Liver (tissue), 9 donors: ENCODE data around the gene SELENOP. TPM values are rescaled to one million over a fixed set of nuclear protein-coding genes. Genes with fewer than 3 reads are reported as not detected.
A peak's percentile ranks its signal among the peaks of the same experiment; 100 is the strongest.

Experiments used
- DNase-seq: peaks from one replicate; pipeline ENCODE4 v3.0.0-alpha.2; 2017; ENCODE audit warnings: low spot score
- H3K27ac ChIP-seq, 2 donors: one replicate each; pipeline ENCODE4 v1.7.0; 2013; ENCODE audit warnings: inconsistent platforms in 2 of 2, low read length in 2 of 2, control low read depth in 1 of 2, low read depth in 1 of 2, mild to moderate bottlenecking in 1 of 2
- H3K27me3 ChIP-seq, 4 donors: one replicate each; pipeline versions ENCODE4 v1.6.1 to v1.7.0; 2013; ENCODE audit warnings: low read length in 3 of 4, inconsistent platforms in 1 of 4, mild to moderate bottlenecking in 1 of 4, moderate library complexity in 1 of 4; ENCODE audit not compliant: control insufficient read depth in 4 of 4, insufficient read depth in 4 of 4
- H3K36me3 ChIP-seq, 4 donors: one replicate each; pipeline versions ENCODE4 v1.6.1 to v1.7.0; 2013; ENCODE audit warnings: low read length in 3 of 4, mild to moderate bottlenecking in 3 of 4, low read depth in 1 of 4, moderate library complexity in 1 of 4; ENCODE audit not compliant: control insufficient read depth in 4 of 4, insufficient read depth in 3 of 4
- H3K4me1 ChIP-seq, 4 donors: one replicate each; pipeline versions ENCODE4 v1.6.1 to v1.7.0; 2013; ENCODE audit warnings: low read length in 3 of 4, mild to moderate bottlenecking in 3 of 4, moderate library complexity in 1 of 4; ENCODE audit not compliant: control insufficient read depth in 4 of 4, insufficient read depth in 4 of 4
- H3K4me3 ChIP-seq, 3 donors: one replicate each; pipeline versions ENCODE4 v1.6.1 to v1.7.0; 2013; ENCODE audit warnings: low read length in 3 of 3, control low read depth in 1 of 3, low read depth in 1 of 3, mild to moderate bottlenecking in 1 of 3
- H3K9ac ChIP-seq, 2 donors: one replicate each; pipeline ENCODE4 v1.7.0; 2013; ENCODE audit warnings: low read length in 2 of 2, mild to moderate bottlenecking in 2 of 2, moderate library complexity in 2 of 2, control low read depth in 1 of 2, low read depth in 1 of 2
- H3K9me3 ChIP-seq, 4 donors: one replicate each; pipeline versions ENCODE4 v1.6.1 to v1.7.0; 2013; ENCODE audit warnings: low read length in 3 of 4; ENCODE audit not compliant: control insufficient read depth in 4 of 4
- EGR1 ChIP-seq, 2 donors: IDR thresholded peaks; 2 replicates each; pipeline ENCODE4 v1.6.1; 2016 to 2018; ENCODE audit warnings: antibody characterized with exemption in 2 of 2, low read depth in 2 of 2
- FOXA1 ChIP-seq: IDR thresholded peaks from 2 replicates; pipeline ENCODE4 v1.6.1; 2016; ENCODE audit warnings: antibody characterized with exemption
- FOXA2 ChIP-seq: IDR thresholded peaks from 2 replicates; pipeline ENCODE4 v1.6.1; 2016; ENCODE audit warnings: antibody characterized with exemption
- GABPA ChIP-seq, 2 donors: IDR thresholded peaks in 1 of 2; conservative IDR thresholded peaks in 1 of 2; 2 replicates each; pipeline ENCODE4 v1.6.1; 2016; ENCODE audit warnings: antibody characterized with exemption in 2 of 2, mild to moderate bottlenecking in 1 of 2, moderate library complexity in 1 of 2
- HNF4A ChIP-seq, 2 donors: conservative IDR thresholded peaks; 2 replicates each; pipeline ENCODE4 v1.6.1; 2016; ENCODE audit warnings: antibody characterized with exemption in 2 of 2, mild to moderate bottlenecking in 2 of 2
- HNF4G ChIP-seq: IDR thresholded peaks from 2 replicates; pipeline ENCODE4 v1.6.1; 2016; ENCODE audit warnings: antibody characterized with exemption
- JUND ChIP-seq, 2 donors: IDR thresholded peaks; 2 replicates each; pipeline ENCODE4 v1.6.1; 2016; ENCODE audit warnings: antibody characterized with exemption in 2 of 2
- MAX ChIP-seq: IDR thresholded peaks from 2 replicates; pipeline ENCODE4 v1.6.1; 2016; ENCODE audit warnings: antibody characterized with exemption
- NR2F2 ChIP-seq: IDR thresholded peaks from 2 replicates; pipeline ENCODE4 v1.6.1; 2016; ENCODE audit warnings: antibody characterized with exemption
- RAD21 ChIP-seq, 2 donors: IDR thresholded peaks; 2 replicates each; pipeline ENCODE4 v1.6.1; 2016; ENCODE audit warnings: antibody characterized with exemption in 2 of 2, mild to moderate bottlenecking in 2 of 2
- RXRA ChIP-seq, 2 donors: IDR thresholded peaks; 2 replicates each; pipeline ENCODE4 v1.6.1; 2017 to 2018; ENCODE audit warnings: antibody characterized with exemption in 2 of 2, mild to moderate bottlenecking in 1 of 2
- SP1 ChIP-seq: IDR thresholded peaks from 2 replicates; pipeline ENCODE4 v1.6.1; 2018; ENCODE audit warnings: antibody characterized with exemption, mild to moderate bottlenecking
- TAF1 ChIP-seq: conservative IDR thresholded peaks from 2 replicates; pipeline ENCODE4 v1.6.1; 2016; ENCODE audit warnings: antibody characterized with exemption, mild to moderate bottlenecking
- YY1 ChIP-seq: IDR thresholded peaks from 2 replicates; pipeline ENCODE4 v1.6.1; 2016; ENCODE audit warnings: antibody characterized with exemption, mild to moderate bottlenecking
- WGBS: extraction: QIAGEN DNeasy Blood & Tissue Kit; methylation state at CpG from one replicate; pipeline ENCODE4 v1.1.7; 2013; 5-methylcytosine and 5-hydroxymethylcytosine counted together
- polyA plus RNA-seq, 2 donors: library from polyadenylated mRNA; stranded (reverse) in 1 of 2; unstranded in 1 of 2; fragments of 200-250 nt in 1 of 2; fragments of >200 nt in 1 of 2; fragmentation: Nextera tagmentation in 1 of 2; extraction: Ambion mirVana in 1 of 2; gene quantifications; one replicate each; pipeline versions ENCODE4 v1.2.1 to v1.2.3, GENCODE V29; 2013 to 2015
- total RNA-seq, 2 donors: library from RNA; depleted of rRNA; stranded (reverse); fragments of >200 nt; gene quantifications; one replicate each; pipeline ENCODE4 v1.2.3, GENCODE V29; 2014
- TF ChIP-seq, protein P1 (sequence below): IDR thresholded peaks from 2 replicates; pipeline ENCODE4 v1.6.1; 2016; ENCODE audit warnings: antibody characterized with exemption
- TF ChIP-seq, protein P2 (sequence below): IDR thresholded peaks from 2 replicates; pipeline ENCODE4 v1.6.1; 2016; ENCODE audit warnings: antibody characterized with exemption, mild to moderate bottlenecking
- TF ChIP-seq, protein P3 (sequence below): IDR thresholded peaks from 2 replicates; pipeline ENCODE4 v1.6.1; 2016; ENCODE audit warnings: antibody characterized with exemption
- donor health status: healthy.
- donor health status: healthy.
- donor health status: healthy.
- donor health status: healthy.
- donor health status: healthy.

SELENOP gene
- total and polyA plus RNA-seq, 4 donors, result 880 to 1,788 (median 1,360) TPM

DNA sequence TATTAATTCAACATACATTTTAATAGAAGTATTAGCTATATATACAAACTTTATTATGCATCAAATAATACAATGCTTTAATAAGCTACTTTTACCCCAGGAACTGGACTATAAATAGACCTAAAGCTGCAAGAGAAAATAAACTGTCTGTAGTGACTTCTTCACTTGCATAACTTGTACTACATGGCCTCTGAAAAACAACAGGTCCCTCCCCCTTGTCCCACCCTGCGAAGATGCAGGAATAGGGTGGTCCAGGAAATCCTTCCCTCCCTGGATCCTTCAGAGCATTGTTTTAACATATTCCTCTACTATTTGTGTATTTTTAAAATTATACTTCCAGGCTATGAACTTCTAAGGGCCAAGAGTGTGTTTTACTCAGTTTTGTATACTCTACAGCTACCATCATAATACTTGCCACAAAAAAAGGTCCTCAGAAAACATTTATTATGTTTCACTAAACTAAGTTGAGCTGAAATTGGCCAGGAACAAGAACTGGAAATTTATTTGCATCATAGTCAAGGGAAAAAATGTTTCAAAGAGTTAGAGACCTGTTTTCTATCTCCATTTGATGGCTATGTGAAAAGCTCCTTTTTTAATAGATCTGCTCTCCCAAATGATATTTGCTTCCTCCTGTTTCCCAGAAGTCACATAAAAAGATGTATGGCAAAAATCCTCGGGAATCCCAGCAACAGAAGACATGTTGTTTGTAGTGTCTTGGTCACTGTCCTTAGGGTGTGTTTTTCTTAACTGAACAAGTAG is 15.2 kb upstream of the SELENOP start (continued):
- TF ChIP-seq, protein P1, sequence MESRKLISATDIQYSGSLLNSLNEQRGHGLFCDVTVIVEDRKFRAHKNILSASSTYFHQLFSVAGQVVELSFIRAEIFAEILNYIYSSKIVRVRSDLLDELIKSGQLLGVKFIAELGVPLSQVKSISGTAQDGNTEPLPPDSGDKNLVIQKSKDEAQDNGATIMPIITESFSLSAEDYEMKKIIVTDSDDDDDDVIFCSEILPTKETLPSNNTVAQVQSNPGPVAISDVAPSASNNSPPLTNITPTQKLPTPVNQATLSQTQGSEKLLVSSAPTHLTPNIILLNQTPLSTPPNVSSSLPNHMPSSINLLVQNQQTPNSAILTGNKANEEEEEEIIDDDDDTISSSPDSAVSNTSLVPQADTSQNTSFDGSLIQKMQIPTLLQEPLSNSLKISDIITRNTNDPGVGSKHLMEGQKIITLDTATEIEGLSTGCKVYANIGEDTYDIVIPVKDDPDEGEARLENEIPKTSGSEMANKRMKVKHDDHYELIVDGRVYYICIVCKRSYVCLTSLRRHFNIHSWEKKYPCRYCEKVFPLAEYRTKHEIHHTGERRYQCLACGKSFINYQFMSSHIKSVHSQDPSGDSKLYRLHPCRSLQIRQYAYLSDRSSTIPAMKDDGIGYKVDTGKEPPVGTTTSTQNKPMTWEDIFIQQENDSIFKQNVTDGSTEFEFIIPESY, result no peak

DNA sequence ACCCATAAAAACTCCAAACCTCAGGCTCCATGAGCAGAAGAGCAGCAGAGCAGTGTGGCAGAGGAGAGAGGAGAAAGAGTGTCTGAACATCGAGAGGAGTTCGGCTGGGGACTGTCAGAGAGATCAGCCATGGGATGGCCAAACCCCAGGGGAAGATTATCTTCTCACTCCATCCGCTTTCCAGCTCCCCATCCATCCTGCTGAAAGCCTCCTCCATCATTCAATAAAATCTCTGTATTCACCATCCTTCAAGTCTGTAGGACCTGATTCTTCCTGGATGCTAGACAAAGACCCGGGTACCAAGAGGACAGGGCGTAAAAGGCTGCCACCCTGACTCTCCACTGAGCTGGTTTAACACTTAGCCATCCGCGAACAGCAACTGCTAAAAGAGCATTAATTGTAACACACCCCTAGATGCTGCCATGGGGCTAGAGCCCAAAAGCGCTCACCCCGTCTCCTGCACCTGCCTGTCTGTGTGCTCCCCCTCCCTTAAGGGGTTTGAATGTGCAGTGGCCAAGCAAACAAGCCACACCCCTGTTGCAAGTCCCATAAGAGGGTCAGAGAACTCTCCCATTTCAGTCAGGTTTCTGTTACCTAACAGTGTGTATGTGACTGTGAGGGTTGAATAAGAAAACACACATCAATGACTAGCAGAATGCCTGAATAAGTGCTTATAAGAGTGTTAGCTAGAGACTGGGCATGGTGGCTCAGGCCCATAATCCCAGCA is 13.9 kb upstream of the SELENOP start:
- whole genome bisulfite sequencing, result 50% methylated on average over 9 of the region's 9 CpGs
- Histone ChIP-seq H3K9me3 (no peaks in the 10 kb centered on the region), H3K9ac (peak overlapping the region in 1 of 2 donors; percentile 14), H3K4me3 (peak overlapping the region in 2 of 3 donors; percentile 49 to 87), H3K27ac (peak overlapping the region; percentile 67 to 84), H3K36me3 (no peaks in the 10 kb centered on the region), H3K4me1 (peaks cover 10 to 41% (median 35%) of the 10 kb centered on the region in 4 donors), H3K27me3 (no peaks in the 10 kb centered on the region)
- DNase-seq, result no peak
- TF ChIP-seq EGR1 (IDR thresholded peaks at IDR 0.05; ENCODE audit: low read depth in 2 of 2) (no peak), RAD21 (IDR thresholded peaks at IDR 0.05) (peak in 1 of 2 donors; percentile 9), HNF4G (no peak), JUND (IDR thresholded peaks at IDR 0.05) (no peak), MAX (no peak), SP1 (peak; percentile 34), TAF1 (no peak), HNF4A (conservative IDR thresholded peaks at IDR 0.05) (no peak), RXRA (IDR thresholded peaks at IDR 0.05) (peak; percentile 37 to 53), FOXA1 (no peak)
- TF ChIP-seq, protein P2, sequence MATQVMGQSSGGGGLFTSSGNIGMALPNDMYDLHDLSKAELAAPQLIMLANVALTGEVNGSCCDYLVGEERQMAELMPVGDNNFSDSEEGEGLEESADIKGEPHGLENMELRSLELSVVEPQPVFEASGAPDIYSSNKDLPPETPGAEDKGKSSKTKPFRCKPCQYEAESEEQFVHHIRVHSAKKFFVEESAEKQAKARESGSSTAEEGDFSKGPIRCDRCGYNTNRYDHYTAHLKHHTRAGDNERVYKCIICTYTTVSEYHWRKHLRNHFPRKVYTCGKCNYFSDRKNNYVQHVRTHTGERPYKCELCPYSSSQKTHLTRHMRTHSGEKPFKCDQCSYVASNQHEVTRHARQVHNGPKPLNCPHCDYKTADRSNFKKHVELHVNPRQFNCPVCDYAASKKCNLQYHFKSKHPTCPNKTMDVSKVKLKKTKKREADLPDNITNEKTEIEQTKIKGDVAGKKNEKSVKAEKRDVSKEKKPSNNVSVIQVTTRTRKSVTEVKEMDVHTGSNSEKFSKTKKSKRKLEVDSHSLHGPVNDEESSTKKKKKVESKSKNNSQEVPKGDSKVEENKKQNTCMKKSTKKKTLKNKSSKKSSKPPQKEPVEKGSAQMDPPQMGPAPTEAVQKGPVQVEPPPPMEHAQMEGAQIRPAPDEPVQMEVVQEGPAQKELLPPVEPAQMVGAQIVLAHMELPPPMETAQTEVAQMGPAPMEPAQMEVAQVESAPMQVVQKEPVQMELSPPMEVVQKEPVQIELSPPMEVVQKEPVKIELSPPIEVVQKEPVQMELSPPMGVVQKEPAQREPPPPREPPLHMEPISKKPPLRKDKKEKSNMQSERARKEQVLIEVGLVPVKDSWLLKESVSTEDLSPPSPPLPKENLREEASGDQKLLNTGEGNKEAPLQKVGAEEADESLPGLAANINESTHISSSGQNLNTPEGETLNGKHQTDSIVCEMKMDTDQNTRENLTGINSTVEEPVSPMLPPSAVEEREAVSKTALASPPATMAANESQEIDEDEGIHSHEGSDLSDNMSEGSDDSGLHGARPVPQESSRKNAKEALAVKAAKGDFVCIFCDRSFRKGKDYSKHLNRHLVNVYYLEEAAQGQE, result peak; percentile 24

DNA sequence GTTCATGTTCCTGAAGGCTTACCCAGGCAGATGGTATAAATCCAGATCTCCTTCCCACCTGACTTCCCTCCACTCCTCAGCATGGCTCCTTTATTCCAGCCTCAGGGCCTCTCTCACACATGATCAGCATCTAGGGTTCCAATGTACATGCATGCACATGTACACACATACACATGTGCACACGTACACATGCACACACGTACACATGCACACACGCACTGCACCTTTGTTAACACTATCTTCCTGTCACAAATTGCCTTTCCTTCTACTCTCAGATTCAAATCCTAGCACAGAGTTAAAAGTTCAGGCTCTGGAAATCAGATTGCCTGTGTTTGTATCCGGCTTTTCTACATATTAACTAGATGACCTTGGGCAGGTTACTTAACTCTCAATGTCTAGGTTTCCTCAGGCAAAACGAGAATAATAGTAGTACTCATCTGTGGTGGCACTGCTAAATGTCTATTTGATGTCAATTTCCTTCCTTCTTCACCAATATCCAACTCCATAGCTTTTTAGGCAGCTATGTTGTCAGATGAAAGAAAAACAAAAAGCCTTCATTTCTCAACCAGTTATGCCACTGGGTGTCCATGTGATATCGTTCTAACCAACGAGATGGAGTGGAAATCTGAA is 12.8 kb upstream of the SELENOP start:
- H3K4me3 ChIP-seq, result peak overlapping the region in 2 of 3 donors; percentile 49 to 87
- DNase-seq, result no peak
- H3K27ac ChIP-seq, result peak overlapping the region; percentile 67 to 84
- H3K27me3 ChIP-seq, result no peaks in the 10 kb centered on the region
- H3K4me1 ChIP-seq, result peaks cover 10 to 50% (median 44%) of the 10 kb centered on the region in 4 donors
- H3K9me3 ChIP-seq, result no peaks in the 10 kb centered on the region
- H3K36me3 ChIP-seq, result no peaks in the 10 kb centered on the region
- H3K9ac ChIP-seq, result peak overlapping the region; percentile 14 to 42
- WGBS, result 25% methylated on average over 7 of the region's 7 CpGs
- TF ChIP-seq, protein P3, sequence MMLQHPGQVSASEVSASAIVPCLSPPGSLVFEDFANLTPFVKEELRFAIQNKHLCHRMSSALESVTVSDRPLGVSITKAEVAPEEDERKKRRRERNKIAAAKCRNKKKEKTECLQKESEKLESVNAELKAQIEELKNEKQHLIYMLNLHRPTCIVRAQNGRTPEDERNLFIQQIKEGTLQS, result no peak
- no peak for TF ChIP-seq EGR1 (IDR thresholded peaks at IDR 0.05; ENCODE audit: low read depth in 2 of 2)
- peak; percentile 39 for TF ChIP-seq YY1
- no peak for TF ChIP-seq TAF1
- no peak for TF ChIP-seq FOXA1
- no peak for TF ChIP-seq NR2F2
- TF ChIP-seq RXRA (IDR thresholded peaks at IDR 0.05), result peak; percentile 46 to 69
- peak; percentile 12 for TF ChIP-seq FOXA2
- TF ChIP-seq RAD21 (IDR thresholded peaks at IDR 0.05), result peak in 1 of 2 donors; percentile 26
- TF ChIP-seq, protein P1, result peak; percentile 46
- peak; percentile 60 to 62 for TF ChIP-seq HNF4A (conservative IDR thresholded peaks at IDR 0.05)
- TF ChIP-seq GABPA (IDR thresholded peaks at IDR 0.05 in 1 of 2, conservative IDR thresholded peaks at IDR 0.05 in 1 of 2), result no peak
- TF ChIP-seq SP1, result peak; percentile 68
